Measurements from ENCODE around the gene TYK2. TPM values are rescaled to one million over a fixed set of nuclear protein-coding genes. Genes with fewer than 3 reads are reported as not detected.

The TYK2 gene
- total RNA-seq = 54.4 and 69.6 TPM in 2 replicates

DNA sequence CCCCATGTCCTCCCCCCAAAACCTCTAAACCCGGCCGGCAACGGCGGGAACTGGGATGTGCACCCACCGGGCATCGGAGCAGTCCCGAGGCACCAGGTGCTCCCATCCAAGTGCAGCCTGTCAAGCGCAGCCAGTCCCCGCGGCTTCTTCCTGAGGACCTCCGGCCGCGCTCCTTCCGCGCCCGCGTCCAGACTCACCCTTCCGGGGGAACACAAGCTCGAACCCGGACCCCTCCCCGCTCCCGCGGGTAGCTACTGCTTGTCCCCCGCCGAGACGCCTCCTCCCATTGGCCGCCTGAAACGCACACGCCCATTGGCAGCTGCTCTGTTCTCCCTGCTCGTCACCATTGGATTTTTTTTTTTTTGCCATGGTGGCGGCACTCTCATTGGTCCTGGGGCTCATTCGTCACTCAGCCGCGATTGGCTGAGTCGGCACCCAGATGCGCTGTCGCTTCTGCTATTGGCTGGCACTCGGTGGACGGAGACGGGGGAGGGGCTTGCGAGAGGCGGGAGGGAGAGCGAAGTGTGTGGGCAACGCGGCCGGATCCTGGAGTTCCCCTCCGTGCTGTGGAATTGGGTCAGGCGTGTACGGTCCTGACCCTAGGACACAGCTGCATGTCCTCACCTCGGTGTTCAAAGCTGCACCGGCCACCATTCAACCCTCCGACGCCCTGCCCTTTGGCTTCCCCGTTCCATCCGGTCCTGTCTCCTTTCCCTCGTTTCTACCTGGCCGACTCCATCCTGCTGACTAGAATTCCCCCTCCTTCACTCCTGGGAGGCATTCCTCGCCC, at the start of gene TYK2:
Gene TYK2 (minus strand): TSS at position 260 of the 790 bp plus-strand sequence. CDS start 2,166 bp downstream, outside the sequence.

DNA sequence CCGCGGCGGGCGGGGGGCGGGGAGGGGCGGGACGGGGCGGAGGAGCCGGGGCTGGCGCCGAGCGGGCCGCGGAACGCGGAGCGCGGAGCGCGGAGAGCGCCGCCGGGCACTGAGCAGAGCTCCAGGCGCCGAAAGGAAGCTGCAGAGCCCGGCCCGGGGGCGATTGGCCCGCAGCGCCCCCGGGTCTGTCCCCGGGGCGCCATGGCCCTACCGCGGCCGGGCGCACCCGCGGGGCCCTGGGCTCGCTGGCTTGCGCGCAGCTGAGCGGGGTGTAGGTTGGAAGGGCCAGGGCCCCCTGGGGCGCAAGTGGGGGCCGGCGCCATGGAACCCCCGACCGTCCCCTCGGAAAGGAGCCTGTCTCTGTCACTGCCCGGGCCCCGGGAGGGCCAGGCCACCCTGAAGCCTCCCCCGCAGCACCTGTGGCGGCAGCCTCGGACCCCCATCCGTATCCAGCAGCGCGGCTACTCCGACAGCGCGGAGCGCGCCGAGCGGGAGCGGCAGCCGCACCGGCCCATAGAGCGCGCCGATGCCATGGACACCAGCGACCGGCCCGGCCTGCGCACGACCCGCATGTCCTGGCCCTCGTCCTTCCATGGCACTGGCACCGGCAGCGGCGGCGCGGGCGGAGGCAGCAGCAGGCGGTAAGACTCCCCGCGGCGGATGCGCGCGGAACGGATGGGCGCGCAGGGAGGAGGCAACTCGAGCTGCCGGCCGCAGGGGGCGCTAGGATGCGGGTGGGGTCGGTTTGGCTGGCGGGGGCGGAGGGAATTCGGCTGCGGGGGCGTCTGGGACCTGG, 40.3 kb upstream of the TYK2 start, which contains the start of gene PDE4A:
Gene PDE4A (plus strand): TSS at position 95 of the 796 bp plus-strand sequence. CDS start 227 bp downstream, at position 322.

DNA sequence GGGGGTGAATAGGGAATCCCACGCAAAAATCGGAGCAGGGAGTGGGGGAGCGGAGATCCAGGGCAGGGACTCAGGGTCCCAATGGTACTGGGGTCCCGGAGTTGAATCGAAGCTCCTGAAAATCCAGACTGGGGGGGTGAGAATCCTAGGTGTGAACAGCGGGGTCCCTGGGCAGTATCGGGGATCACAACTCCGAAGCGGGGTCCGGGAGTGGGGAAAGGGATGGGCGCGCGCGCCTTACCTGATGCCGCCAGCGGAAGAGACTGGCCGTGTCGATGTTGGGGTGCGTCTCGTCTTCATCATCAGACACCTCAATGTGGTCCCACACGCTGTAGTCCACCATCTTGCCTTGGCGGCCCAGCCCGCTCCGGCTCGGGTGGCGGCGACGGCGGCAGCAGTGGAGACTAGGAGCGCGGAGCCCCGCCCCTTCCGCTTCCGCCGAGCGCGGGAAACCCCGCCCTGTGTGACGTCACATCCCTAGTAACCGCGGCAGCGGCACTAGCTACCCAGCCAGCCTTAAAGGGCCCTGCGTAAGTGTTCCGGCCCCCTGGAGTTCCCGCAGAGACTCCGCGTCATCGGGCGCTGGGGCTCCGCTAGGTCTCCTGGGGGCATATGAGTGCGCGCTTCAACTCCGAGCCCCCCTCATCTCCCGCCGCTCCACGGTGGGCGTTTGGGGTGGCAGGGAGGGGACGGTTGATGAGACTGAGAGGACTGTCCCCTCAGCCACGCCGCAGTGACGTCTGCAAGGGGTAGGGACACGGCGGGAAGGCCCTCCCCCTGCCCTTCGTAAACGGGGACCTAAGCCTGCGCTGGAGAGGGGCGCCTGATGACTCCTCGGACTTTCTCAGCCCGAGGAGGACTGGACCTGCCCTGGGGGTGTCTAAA, 23.0 kb upstream of the TYK2 start, which contains the start of gene CDC37:
Gene CDC37 (minus strand): TSS at position 406 of the 885 bp plus-strand sequence. CDS start 63 bp downstream, at position 343.

DNA sequence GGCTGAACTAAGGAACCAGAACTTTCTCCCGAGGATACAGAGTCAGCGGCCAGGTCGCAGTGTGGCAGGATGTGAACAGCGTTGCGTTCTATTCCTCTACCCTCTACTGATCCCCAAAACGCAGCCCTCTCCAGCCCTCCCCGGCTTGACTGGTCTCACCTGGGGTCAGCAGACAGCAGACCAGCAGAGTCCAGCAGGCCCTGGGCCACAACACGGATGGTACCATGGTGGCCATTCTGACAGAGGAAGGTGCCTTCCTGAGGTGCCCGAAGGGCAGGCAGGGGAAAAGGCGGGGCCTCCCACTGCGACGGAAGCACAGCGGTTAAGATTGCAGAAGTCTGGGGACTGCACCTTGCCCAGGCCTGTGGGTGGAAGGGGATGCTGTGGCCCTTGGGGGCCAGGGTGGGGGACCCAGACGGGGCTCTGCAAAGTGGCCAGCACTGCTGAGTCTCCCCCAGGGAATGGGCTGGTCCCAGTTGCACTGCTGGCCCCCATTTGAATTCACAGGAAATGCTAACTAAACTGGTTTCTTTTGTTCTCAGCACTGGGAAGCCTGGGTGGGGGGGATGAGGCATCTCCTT, 40.9 kb downstream of the TYK2 start, which contains the start of gene ICAM3:
Gene ICAM3 (minus strand): TSS at position 245 of the 581 bp plus-strand sequence. CDS start 10 bp downstream, at position 235.

DNA sequence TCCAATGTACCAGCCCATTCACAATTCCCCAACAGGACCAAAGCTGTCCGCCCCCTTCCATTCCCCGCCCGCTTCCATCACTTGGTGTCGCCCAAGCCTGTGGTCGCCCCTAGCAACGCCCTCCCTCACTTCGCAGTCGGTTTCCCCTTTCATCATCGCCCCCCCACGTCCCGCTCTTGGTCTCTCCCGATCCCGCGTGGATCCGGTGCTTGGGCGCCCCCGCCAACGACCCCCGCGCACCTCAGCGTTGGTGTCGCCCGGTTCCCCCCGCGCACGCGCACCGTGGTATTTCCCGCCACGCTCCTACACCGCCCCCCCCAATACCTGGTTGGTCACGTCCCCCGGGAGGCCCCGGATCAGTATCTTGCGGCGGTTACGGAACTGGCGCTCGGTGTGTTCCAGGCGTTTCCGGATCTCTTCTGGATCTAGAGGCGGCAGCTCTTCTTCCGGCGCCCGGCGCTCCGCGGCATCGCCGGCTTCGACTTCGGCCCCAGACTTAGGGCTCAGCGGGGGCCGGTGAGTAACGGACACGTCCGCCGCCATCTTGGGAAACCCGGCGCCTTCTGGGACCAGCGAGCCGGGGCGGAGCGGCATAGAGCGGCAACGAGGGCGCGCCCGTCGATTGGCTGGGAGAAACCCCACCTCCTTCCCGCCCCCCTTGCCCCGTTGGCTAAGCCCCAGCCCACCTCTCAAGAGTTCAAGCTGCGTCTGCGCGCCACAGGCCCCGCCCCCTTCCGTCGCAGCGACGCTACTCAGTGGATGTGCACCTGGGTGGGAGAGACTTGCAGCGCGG, 47.2 kb downstream of the TYK2 start, which contains the start of gene RAVER1:
Gene RAVER1 (minus strand): TSS at position 565 of the 793 bp plus-strand sequence. CDS start 22 bp downstream, at position 543.

DNA sequence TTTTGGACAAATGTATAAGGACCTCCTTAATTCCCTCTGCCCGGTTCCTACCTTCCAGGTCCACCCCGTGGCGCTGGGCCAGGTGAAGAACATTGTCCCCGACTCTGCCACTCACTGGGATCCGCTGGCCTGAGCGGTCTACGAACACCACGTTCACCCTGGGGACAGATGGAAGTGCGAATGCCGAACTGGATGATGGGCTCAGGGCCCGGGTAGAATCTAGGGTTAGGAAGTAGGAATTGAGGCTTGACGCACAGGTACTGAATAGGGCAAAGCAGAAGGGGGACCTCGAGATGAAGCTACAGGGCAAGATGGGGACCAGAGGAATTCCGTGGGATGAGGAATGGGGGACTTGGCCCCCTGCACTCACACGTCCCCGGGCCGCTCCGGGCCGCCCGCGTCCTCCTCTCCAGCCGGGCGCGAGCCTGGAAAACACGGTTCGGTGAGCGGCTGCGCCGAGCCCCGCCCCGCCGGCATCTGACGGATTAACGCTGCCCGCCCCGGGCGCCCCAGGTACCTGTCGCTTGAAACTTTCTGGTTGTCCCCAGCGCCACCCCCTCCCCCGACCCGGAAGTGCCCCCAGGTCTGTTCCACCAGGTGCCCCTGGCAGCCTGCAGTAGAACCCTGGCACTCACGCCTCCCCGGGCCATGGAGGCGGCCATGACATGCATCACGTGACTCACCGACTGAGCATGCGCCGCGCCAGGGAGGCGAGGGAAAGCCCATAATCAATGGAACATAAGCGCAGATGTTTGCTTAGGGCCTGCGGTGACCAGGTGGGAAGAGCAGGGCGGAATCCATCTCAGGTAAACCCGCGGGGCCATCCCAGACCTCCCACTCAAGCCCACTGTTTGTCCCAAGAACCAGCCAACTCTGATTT, 64.8 kb downstream of the TYK2 start, which contains the start of gene FDX2:
Gene FDX2 (minus strand): TSS at position 681 of the 880 bp plus-strand sequence. CDS start 19 bp downstream, at position 662.

DNA sequence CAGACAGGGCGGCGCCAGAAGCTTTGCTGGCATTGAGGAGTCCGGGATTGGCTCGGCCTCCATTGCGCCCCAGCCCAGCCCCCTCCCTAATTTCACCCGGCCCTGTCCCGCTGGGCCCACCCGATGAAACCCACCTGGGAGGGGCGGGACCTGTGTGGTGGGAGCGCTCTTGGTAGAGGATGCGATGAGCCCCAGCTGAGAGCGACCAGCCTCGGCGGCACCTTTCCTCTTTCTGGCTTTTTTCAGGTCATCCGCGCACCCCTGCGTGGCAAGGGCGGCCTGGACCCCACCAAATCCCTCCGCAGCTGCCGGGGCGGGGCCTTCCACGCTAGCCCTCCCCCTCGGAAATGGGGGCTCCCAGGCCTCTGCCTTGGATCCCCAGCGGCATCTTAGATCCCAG, 70.9 kb downstream of the TYK2 start, which contains the start of gene ZGLP1:
Gene ZGLP1 (minus strand): TSS at position 393 of the 400 bp plus-strand sequence.

Other genes starting within 250 kb of the TYK2 start
- 28.7 and 29.5 TPM in 2 replicates for gene DNMT1, start 185.6 kb downstream of the TYK2 start, total RNA-seq
- 24.4 and 56.8 TPM in 2 replicates for gene S1PR2, start 149.2 kb downstream of the TYK2 start, total RNA-seq
- gene MRPL4, start 128.4 kb downstream of the TYK2 start, total RNA-seq = 12.0 and 14.7 TPM in 2 replicates
- gene ICAM1, start 109.5 kb downstream of the TYK2 start, total RNA-seq = 3.8 and 5.9 TPM in 2 replicates
- 2.7 and 5.7 TPM in 2 replicates for gene ICAM4, start 93.6 kb downstream of the TYK2 start, total RNA-seq
- gene ICAM5, start 90.6 kb downstream of the TYK2 start, total RNA-seq = 0.69 and 1.4 TPM in 2 replicates
- gene ZGLP1, start 70.8 kb downstream of the TYK2 start, total RNA-seq = 0.16 and 0.17 TPM in 2 replicates
- gene FDX2, start 64.6 kb downstream of the TYK2 start, total RNA-seq = 14.2 and 20.3 TPM in 2 replicates
- gene RAVER1, start 47.0 kb downstream of the TYK2 start, total RNA-seq = 4.1 and 5.2 TPM in 2 replicates
- gene ICAM3, start 40.9 kb downstream of the TYK2 start, total RNA-seq = 9.8 and 12.0 TPM in 2 replicates
- 209 and 212 TPM in 2 replicates for gene CDC37, start 23.0 kb upstream of the TYK2 start, total RNA-seq
- gene PDE4A, start 40.0 kb upstream of the TYK2 start, total RNA-seq = 2.4 and 5.3 TPM in 2 replicates
- 99.0 and 146 TPM in 2 replicates for gene KEAP1, start 122.8 kb upstream of the TYK2 start, total RNA-seq
- gene S1PR5, start 136.9 kb upstream of the TYK2 start, total RNA-seq = under 0.01 and 0.16 TPM in 2 replicates
- 6.1 and 6.9 TPM in 2 replicates for gene ATG4D, start 163.3 kb upstream of the TYK2 start, total RNA-seq
- gene KRI1, start 185.4 kb upstream of the TYK2 start, total RNA-seq = 6.9 and 7.7 TPM in 2 replicates
- gene CDKN2D, start 188.4 kb upstream of the TYK2 start, total RNA-seq = 4.3 and 7.7 TPM in 2 replicates
- gene AP1M2, start 206.7 kb upstream of the TYK2 start, total RNA-seq = not detected in 2 replicates
- gene SLC44A2, start 245.0 kb upstream of the TYK2 start, total RNA-seq = 18.8 and 20.8 TPM in 2 replicates